ENCODE measurements around the gene VIT. TPM values are rescaled to one million over a fixed set of nuclear protein-coding genes. Genes with fewer than 3 reads are reported as not detected.

The VIT gene
- total RNA-seq, 1 experiment from 2014 or later: 3.6 TPM

DNA sequence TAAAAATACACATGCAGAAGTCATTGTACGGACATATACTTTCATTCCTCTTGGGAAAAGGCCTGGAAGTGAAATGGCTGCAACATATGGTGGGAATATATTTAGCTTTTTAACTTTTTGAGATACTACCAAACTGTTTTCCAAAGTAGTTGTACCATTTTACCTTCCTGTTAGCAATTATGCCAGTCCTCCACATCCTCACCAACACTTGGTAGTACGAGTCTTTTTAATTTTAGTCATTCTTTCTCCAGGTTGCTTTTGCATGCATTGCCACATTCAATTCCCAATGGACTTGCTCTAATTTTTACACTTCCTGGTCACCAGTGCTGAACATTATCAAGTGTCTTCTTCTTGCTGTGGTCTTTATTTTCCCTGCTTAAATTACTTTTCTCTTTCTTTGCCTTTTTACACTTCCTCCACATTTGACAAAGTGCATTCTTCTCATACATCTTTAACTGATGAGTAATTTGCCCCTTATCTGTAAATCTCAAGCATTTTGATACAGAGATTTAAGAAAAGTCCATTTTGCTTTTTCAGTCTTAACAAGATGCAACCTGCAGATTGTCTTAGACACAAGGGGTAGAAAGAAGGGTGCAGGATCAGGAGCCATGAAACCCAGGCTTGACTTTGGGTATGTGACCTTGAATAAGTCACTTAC, 14.5 kb downstream of the VIT start:
- DNase-seq (ENCODE audit: low spot score): no peak

DNA sequence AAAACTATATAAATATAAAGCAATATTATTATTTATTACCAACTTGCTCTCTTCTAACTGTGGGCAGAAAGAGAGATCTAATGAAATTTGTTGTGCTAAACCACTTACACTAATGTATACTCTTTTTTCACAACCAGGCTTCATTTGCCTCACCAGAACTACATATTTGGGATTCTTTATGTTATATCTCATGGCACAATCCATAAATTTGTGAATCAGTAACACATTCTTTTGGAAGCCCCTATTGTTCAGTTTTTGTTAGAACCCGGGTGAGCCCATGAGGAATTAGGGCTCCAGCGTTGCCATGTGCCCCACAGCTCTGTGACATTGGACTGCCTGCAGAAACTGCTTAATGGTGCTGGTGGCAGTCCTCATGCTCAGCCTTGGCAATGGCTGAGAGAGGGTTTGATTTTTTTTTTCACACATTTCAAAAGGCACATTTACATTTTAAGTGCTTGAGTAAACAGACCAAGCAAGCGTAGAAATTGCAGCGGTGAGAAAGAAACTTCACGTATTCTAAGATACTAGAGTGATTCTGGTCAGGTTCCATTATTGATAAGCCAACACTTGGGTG, 15.3 kb downstream of the VIT start:
- DNase-seq (ENCODE audit: low spot score): no peak

DNA sequence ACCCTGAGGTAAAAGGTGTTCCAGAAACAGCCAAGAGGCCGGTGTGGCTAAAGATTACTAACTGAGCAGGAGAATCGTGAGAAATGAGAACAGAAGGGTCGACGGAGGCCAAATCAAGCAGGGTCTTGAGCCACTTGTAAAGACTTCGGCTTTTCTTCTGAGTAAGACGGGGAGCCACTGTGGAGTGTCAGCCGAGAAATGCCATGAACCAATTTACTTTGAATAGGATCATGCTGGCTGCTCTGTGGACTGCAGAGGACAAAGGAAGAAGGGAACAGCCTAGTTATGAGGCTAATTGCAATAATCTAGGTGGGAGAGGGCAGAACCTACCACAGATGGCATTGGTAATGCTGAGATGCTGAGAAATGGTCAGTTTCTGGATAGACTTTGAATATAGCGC, 16.8 kb downstream of the VIT start:
- no peak for DNase-seq (ENCODE audit: low spot score)

DNA sequence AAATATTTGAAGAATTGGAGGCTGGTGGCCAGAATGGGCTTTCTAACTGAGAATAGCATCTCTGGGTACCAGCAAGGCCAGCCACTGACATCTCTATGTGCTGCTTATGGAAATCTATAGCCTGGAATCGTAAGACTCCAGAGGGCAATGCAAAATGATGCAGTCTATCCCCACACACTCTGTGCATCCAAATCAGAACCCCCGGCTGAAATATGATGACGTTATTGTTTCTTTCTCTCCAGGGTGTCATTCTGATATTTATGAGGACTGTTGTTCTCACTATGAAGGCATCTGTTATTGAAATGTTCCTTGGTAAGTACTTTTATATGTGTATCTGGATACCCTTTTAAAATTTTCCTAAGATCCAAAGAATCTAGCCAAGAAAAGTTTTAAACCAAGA, 19.6 kb downstream of the VIT start:
- no peak for DNase-seq (ENCODE audit: low spot score)

DNA sequence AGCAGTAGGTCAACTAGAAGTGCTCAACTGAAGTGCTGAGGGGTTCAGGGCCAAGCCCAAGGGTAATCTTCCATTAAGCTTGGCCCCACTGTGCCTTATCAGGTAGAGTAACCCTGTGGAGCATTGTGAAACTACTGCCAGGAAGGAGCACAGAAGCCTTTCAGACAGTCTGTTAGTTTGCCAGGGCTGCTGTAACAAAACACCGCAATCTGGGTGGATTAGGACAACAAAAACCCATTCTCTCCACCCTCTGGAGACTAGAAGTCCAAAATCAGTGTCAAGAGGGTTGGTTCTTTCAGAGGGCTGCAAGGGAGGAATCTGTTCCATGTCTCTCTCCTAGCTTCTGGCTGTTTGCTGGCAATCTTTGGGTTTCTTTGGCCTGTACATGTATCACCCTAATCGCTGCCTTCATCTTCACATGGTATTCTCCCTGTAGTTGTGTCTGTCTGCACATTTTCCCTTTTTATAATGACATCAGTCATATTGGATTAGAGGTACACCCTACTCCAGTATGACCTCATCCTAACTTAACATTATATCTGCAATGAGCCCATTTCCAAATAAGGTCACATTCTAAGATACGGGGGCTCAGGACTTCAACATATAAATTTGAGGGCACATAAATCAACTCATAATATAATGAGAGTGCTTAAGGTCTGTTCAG, 21.2 kb downstream of the VIT start:
- DNase-seq (ENCODE audit: low spot score): no peak

DNA sequence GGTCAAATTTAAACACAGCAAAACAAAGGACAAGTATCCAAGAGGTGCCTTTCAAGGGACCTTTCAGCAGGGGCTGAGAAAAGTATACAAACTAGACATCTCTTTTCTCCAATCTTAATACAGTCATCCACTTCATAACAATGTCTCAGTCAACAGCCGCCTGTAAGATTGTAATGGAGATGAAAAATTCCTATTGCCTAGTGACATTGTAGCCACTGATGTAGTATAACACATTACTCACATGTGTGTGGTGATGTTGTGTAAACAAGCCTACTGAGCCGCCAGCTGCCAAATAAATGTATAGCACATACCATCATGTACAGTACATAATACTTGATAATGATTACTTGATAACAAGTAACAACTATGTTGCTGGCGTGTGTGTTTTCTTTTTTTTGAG, 31.0 kb downstream of the VIT start:
- DNase-seq (ENCODE audit: low spot score): no peak

DNA sequence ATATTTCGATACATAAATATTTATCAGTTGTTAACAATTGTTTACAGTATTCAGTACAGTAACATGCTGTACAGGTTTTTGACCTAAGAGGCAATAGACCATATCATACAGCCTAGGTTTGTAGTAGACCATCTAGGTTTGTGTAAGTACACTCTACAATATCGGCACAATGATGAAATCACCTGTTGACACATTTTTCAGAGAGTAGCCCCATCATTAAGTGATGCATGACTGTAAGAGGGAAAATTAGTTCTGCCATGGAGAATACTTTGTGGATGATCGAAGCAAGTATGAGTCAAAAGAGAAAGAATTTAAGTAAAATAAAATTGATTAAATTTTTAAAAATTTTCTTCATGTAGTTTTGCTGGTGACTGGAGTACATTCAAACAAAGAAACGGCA, 32.6 kb downstream of the VIT start:
- no peak for DNase-seq (ENCODE audit: low spot score)

DNA sequence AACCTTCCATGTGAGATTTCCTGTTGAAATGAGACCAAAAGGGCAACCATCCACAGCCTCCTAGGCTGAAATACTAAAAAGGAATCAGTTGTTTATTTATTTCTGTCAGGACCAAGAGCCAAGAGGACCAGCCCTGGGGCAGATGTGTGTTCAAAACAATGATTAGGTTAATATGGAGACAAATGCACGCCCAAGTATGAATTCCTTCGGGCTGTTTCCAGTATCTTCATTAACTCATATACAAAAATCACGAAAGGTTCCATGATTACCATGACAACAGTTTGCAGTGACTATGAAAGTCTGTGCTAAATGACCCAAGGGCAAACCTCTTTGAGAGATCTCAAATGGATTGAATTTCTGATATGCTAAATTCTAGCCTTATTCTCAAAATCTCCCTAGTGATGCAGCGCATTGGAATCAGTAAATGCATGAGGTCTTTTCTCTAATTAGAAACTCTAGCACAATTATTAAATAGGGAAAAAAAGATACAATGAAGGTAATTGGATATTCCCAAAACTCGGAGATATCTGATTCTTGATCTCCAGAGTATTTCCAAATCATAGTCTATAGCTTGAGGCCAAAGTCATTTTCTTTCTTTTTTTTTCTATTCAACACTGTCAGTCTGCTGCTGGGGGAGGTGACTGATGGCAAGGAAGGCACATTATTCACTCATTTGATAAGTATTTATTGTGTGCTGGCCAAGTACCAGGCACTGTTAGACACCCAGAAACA, 35.6 kb downstream of the VIT start:
- peak; percentile 4 for DNase-seq (ENCODE audit: low spot score)

DNA sequence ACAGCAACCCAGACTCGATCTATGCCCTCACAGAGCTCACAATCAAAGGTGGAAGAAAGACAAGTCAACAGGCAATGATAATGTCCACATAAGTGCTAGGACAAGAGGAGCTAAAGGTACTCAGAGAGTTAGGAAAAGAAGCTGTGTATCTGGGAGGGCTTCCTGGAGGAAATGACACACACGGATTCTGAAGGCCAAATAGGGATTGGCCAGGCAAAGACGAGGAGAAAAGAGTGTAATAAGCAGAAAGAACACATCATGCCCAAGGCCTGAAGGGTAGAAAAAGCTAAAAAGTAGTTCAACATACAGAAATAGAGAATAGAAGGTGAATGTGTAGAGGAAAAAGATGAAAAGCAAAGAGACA, 36.1 kb downstream of the VIT start:
- no peak for DNase-seq (ENCODE audit: low spot score)

DNA sequence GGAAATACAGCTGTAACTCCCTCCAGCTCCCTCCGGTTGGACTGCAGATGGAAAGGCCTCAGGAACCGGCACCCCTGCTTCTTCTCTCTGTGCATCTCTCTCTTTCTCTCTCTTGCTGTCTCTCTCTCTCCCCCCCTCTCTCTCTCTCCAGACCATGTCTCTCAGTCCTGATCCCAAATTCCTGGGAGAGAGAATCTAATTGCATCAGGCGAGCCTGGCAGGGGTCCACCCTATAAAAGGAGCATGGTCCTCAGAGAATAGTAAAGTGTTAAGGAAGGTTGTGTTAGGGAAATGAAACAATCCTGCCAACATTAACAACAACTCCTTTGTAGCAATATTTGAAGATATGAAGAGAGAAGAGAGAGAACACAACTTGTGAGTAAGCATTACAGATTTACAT, 36.7 kb downstream of the VIT start:
- no peak for DNase-seq (ENCODE audit: low spot score)

DNA sequence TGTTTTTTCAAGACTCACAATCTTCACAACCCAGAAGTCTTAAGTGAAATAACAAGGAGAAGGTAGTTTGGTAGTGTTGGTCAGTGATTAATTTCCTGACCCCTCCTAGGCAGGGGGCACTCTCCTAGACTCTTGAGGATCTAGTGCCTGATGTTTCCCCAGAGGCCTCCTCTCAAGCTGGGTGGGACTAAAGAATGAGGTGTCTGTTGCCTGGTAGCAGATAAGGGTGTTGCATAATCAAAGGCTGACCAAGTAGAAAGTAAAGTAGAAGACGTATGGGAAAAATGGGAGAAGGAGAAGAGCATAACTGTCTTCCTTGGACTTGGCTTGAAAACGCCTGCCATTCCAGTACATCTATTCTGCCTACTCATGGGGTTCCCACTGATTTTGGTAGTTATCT, 37.8 kb downstream of the VIT start:
- DNase-seq (ENCODE audit: low spot score): no peak

DNA sequence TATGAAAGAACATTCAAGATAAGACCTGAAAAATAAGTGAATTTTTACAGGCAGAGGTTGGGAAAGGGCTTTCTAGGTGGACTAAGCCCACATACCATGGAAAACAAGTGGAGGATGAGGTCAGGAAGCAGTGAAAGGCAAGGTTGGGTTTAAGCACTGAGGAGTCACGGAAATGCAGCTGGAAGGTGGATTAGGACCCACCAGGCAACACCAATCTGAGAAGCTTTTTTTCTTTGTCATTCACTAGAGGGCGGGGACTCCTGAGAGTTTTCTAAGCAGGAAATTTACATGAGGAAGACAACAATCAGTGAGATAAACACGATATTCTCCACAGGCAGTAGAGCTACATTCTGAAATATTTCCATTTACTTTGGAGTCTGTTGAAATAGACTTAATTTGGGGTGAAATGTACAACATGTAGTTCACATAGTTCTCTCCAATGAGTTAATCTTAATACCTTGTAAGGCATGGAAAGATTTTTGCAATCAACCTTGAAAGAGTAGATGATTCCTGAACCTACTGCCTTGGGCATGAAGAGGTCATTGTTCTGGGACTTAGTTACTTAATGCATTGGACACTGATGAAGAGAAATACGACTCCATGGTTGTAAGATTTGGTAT, 40.7 kb downstream of the VIT start:
- no peak for DNase-seq (ENCODE audit: low spot score)

DNA sequence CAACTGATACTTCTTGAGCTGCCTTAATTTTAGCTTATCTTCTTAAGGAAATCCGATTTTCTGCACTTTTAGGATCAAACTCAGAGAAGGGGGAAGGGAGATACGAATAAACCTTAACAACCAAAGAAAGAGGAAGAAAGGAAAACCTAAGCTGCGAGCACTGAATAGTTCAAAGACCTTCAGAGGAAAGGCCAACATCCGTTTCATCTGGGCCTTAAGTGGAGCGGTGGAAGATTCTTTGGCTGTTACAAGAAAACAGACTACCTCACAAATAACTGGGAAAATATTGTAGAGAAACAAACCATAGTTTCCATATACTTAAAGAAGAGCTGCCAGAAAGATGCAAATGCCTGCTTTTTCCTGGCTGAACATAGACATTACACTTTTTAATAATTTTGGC, 43.6 kb downstream of the VIT start:
- DNase-seq (ENCODE audit: low spot score): no peak

DNA sequence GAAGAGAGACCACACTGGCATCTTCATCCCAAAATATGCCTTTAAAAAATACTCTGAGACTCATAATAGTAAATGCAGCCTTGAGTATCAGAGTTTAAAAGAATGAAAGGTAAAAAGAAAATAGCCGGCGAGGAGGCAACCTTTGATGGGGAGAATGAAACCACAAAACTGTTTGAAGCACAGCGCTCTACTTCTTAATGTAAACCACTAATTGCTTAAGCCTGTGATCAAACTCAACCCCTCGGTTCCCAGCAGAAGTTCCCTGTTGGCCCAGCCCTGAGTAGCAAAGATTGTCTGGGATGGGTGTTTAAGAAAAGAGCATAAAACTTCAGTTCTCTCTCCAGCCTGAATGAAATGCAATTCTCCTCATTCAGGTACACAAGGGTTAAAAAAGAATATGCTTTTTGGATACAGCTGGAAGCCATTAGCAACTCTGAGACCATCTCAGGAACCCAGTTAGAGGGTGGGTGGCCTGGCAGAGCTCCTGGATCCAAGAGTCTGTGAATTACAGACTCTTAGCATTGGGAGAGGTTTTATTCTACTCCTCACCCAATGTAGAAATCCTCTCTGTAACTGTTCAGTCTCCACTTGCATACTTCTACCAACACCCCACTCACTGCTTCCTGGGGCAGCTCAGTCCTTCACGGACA, 44.8 kb downstream of the VIT start:
- DNase-seq (ENCODE audit: low spot score): no peak

DNA sequence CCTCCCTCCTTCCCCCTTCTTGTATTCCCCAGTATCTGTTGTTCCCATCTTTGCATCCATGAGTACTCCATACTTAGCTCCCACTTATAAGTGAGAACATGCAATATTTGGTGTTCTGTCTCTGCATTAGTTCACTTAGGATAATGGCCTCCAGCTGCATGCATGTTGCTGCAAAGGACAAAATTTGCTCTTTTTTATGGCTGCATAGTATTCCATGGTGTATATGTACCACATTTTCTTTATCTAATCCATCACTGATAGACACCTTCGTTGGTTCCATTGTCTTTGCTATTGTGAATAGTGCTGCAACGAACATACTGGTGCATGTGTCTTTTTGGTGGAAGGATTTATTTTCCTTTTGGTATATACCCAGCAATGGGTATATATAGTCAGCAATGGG, 47.4 kb downstream of the VIT start:
- no peak for DNase-seq (ENCODE audit: low spot score)

DNA sequence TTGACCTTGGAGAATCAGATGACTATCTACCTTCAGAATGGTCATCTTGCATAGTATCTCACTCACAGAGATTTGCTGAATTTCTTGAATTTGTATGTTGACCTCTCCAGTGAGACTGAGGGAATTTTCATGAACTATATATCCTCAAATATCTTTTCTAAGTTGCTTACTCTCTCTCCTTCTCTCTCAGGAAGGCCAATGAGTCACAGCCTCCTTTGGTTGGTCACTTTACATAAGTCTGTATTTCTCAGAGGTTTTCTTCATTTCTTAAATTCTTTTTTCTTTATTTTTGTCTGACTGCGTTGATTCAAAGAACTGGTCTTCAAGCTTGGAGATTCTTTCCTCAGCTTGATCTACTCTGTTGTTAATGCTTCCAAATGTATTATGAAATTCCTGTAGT, 51.7 kb downstream of the VIT start:
- no peak for DNase-seq (ENCODE audit: low spot score)

DNA sequence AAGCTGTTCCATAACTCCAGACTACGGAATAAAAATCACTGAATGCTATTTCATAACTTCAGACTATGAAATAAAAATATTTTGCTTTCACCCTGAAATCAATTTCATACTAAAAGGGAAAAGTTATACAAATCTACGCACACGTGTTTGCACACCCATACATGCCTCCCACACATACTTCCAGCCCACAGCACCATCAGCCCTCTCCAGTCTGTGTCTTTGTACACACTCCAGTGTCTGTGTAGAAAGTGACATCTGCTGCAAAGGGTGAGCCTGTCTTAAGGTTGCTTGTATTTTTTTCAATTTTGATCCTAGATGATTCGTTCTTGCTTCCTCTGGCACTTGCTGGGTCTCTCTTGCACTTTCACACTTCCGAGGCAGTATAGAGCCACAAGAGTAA, 53.6 kb downstream of the VIT start:
- DNase-seq (ENCODE audit: low spot score): no peak

DNA sequence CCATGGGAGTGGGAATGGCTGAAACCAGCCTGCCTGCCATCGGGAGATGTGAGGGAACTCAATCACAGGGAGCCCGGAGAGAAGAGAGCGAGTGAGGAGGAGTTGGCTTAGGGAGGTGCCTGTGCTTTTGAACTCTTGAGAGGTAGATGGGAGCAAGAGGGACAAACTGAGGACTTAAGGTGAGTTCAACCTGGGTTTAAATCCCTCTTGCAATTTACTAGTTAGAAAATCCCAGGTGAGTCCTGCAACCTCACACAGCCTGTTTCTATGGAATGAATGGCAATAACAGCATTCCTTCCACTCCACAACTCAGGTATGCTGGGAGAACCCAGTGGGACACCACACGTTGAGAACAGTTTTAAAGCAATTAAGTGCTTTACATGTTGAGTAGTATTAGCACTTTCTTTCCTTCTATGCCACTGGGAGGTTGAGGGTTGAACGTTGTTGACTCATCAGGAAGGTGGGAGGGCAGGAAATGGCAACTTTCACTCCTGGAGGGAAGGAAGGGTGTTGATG, 57.3 kb downstream of the VIT start:
- DNase-seq (ENCODE audit: low spot score): no peak

DNA sequence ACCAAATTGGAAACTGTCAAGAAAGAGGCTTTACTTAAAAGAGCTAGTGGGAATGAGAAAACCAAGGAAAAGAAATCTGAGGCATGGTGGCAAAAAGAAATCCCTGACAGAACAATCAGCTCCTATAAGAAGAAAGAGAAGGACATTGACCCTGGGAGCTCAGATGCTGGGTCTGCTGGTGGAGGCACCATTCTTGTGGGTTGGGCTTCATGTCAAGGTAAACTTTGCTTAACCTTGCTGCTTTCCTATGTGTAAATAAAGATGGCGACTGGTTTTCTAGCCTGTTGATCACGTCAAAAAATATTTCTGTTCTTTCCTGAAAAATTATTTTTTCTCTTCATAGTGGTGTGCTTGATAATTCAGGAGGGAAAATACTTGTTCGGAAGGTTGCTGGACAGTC, 58.1 kb downstream of the VIT start:
- no peak for DNase-seq (ENCODE audit: low spot score)

DNA sequence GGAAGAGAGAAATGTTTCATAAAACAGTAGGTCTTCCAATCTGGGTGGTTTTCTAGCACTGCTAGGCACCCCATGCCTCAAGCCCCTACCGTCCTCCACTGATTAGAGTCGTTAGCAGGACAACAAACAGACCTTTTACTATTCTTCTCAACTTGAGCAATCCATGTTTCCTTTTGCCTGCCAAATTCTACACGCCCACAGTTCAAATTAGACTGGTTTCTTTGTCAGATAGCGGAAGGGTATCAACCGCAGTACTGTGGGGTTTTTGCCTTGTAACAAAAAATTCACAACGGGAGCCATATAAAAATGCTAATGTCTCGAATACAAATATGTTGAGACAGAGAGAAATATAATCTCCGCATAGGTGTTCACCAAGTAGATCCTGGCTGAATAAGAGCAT, 59.9 kb downstream of the VIT start:
- no peak for DNase-seq (ENCODE audit: low spot score)

DNA sequence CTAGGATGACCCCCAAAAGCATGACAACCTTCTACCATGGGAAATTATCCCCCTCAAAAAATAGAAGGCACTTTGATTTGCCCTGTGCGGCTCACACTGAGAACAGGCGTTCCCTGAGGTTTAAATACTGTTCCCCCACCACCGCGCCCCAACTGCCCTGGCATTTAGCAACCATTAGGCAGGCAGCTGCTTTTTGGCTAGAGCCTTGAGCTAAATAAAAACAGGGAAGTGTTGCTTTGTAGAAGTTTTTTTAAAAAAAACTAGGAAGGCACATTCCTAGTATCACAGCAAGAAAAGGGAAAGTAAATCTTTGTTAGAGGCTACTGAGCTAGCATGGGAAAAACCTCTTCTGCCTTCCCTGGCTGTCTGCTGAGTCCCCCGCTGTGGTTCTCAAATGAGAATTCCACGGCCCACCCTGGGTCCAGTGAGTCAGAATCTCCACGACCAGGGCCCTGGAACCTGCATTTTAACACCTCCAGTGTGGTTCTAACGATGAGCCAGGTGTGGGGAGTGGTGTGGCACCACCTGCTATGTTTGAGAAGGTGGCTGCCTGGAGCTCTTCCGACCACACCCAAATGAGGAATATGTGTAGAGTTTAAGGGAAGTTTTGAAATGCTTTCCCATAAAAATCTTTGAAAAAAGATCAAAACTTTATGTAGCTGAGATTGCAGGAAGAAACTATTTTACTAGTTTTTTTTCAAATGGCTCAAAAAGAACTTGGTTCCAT, 66.4 kb downstream of the VIT start:
- no peak for DNase-seq (ENCODE audit: low spot score)

Data from H4 (cell line).